GM12891 (cell line): ENCODE data around the gene TGFBR2.
"Not testable (repeated sequence)": the region's sequence is repeated elsewhere in the genome, so short reads cannot be mapped to it uniquely, and the experiment has no call there.

ENCODE experiments used
- PAX5 ChIP-seq: IDR thresholded peaks from 2 replicates; pipeline ENCODE4 v1.6.1; 2011; ENCODE audit warnings: low read length, moderate library complexity, mild to moderate bottlenecking; ENCODE audit not compliant: insufficient read depth, severe bottlenecking
- POLR2A ChIP-seq: IDR thresholded peaks from 2 replicates; pipeline ENCODE4 v1.6.1; 2011; ENCODE audit warnings: low read depth, low read length, control low read depth
- POLR2AphosphoS5 ChIP-seq: IDR thresholded peaks from 2 replicates; pipeline ENCODE4 v1.6.1; 2011; ENCODE audit warnings: low read depth, low read length, control low read depth
- POU2F2 ChIP-seq: IDR thresholded peaks from 2 replicates; pipeline ENCODE4 v1.6.1; 2011; ENCODE audit warnings: low read depth, mild to moderate bottlenecking, control low read depth, low read length, moderate library complexity
- SPI1 ChIP-seq: IDR thresholded peaks from 2 replicates; pipeline ENCODE4 v1.6.1; 2011; ENCODE audit warnings: low read depth, low read length, control low read depth
- TAF1 ChIP-seq: IDR thresholded peaks from 2 replicates; pipeline ENCODE4 v1.6.1; 2011; ENCODE audit warnings: low read depth, low read length, control low read depth

GRCh38 chr3:30669360-30669934 is 63.0 kb downstream of the TGFBR2 start:
- TF ChIP-seq POLR2A, POLR2AphosphoS5, TAF1, SPI1, POU2F2, PAX5: not testable (repeated sequence)
